ENCODE data around the gene VARS1.

VARS1 gene

GRCh38 chr6:31768363-31769257, 26.9 kb downstream of the VARS1 start:
- no peak for DNase-seq

GRCh38 chr6:31767096-31767645, 28.4 kb downstream of the VARS1 start:
- DNase-seq, result no peak

- DNase-seq, result no peak
Observed at GRCh38 chr6:31765910-31766794, 29.4 kb downstream of the VARS1 start.

GRCh38 chr6:31765559-31765909, 30.0 kb downstream of the VARS1 start:
- DNase-seq, result no peak

GRCh38 chr6:31764198-31764597, 31.4 kb downstream of the VARS1 start:
- DNase-seq, result no peak

- no peak for DNase-seq
Observed at GRCh38 chr6:31763619-31763940, 32.0 kb downstream of the VARS1 start.

- no peak for DNase-seq
Observed at GRCh38 chr6:31762878-31763618, 32.5 kb downstream of the VARS1 start.

GRCh38 chr6:31762356-31762755, 33.2 kb downstream of the VARS1 start, which contains the start of gene SAPCD1:
Gene SAPCD1, plus strand, starts transcription at chr6:31762656. Its CDS starts 399 bp downstream, at chr6:31763055.
- no peak for DNase-seq

- no peak for DNase-seq
Observed at GRCh38 chr6:31761343-31761742, 34.2 kb downstream of the VARS1 start.

- no peak for DNase-seq
Observed at GRCh38 chr6:31760790-31761189, 34.8 kb downstream of the VARS1 start.

GRCh38 chr6:31758281-31758680, 37.3 kb downstream of the VARS1 start:
- no peak for DNase-seq

GRCh38 chr6:31752739-31753319, 42.7 kb downstream of the VARS1 start:
- no peak for DNase-seq

- no peak for DNase-seq
Observed at GRCh38 chr6:31750411-31751022, 45.0 kb downstream of the VARS1 start.

- no peak for DNase-seq
Observed at GRCh38 chr6:31749301-31750036, 46.1 kb downstream of the VARS1 start.

Data from DMS 273 treated with DMSO at 0.1 percent for 48 hours (cell line).